HCT116 (cell line): Measurements from ENCODE around the gene PFN3.

Source experiments
- ATF3 ChIP-seq: IDR thresholded peaks from 2 replicates; pipeline ENCODE4 v1.6.1; 2012
- CEBPB ChIP-seq: IDR thresholded peaks from 2 replicates; pipeline ENCODE4 v1.6.1; 2012; ENCODE audit warnings: low read depth
- CTCF ChIP-seq, 3 experiments: fragments of 200-600 bp in 1 of 3; sonication (generic) in 1 of 3; IDR thresholded peaks in 2 of 3; conservative IDR thresholded peaks in 1 of 3; 2 replicates each; pipeline ENCODE4 v1.5.1; 2012 to 2017; ENCODE audit warnings: low read depth in 2 of 3, low read length in 2 of 3, antibody characterized with exemption in 1 of 3, borderline replicate concordance in 1 of 3, control low read depth in 1 of 3, mild to moderate bottlenecking in 1 of 3, mixed read lengths in 1 of 3, mixed run types in 1 of 3, moderate library complexity in 1 of 3; ENCODE audit not compliant: insufficient read depth in 1 of 3
- ELF1 ChIP-seq: IDR thresholded peaks from 2 replicates; pipeline ENCODE4 v1.6.1; 2012; ENCODE audit warnings: low read depth, borderline replicate concordance
- EZH2 ChIP-seq: fragments of 200-600 bp; sonication (generic); IDR thresholded peaks from 2 replicates; pipeline ENCODE4 v1.6.1; 2017; ENCODE audit warnings: antibody characterized with exemption, mixed run types
- MAX ChIP-seq: IDR thresholded peaks from 2 replicates; pipeline ENCODE4 v1.6.1; 2012
- POLR2A ChIP-seq: IDR thresholded peaks from 2 replicates; pipeline ENCODE4 v1.7.0; 2011; ENCODE audit warnings: borderline replicate concordance; ENCODE audit not compliant: insufficient read depth, insufficient read length; ENCODE audit errors: extremely low read depth
- POLR2AphosphoS5 ChIP-seq: IDR thresholded peaks from 2 replicates; pipeline ENCODE4 v1.6.1; 2011; ENCODE audit warnings: mild to moderate bottlenecking, low read depth, low read length, moderate library complexity
- YY1 ChIP-seq: IDR thresholded peaks from 2 replicates; pipeline ENCODE4 v1.6.1; 2011; ENCODE audit warnings: low read length, low read depth, moderate library complexity, mild to moderate bottlenecking; ENCODE audit not compliant: insufficient replicate concordance; ENCODE audit errors: extremely low read depth

- TF ChIP-seq POLR2A (no peak), CTCF (IDR thresholded peaks at IDR 0.05 in 2 of 3, conservative IDR thresholded peaks at IDR 0.05 in 1 of 3; ENCODE audit: borderline replicate concordance in 1 of 3, insufficient read depth in 1 of 3, low read depth in 2 of 3, low read length in 2 of 3) (no peak), CEBPB (no peak), EZH2 (no peak), ELF1 (no peak), MAX (no peak), YY1 (no peak), POLR2AphosphoS5 (no peak), ATF3 (no peak)
Observed at GRCh38 chr5:177403102-177403791, 2.8 kb upstream of the PFN3 start.
